NCI-H82 treated with DMSO at 0.1 percent for 48 hours (cell line): Measurements from ENCODE around the gene OTOA.
A peak's percentile ranks its signal among the peaks of the same experiment; 100 is the strongest.
"Not testable (repeated sequence)": the region's sequence is repeated elsewhere in the genome, so short reads cannot be mapped to it uniquely, and the experiment has no call there.

Source experiments
- DNase-seq: peaks from one replicate; lab custom pipeline; 2025; ENCODE audit not compliant: unreplicated experiment; lab: John Stamatoyannopoulos, UW

OTOA gene

DNA sequence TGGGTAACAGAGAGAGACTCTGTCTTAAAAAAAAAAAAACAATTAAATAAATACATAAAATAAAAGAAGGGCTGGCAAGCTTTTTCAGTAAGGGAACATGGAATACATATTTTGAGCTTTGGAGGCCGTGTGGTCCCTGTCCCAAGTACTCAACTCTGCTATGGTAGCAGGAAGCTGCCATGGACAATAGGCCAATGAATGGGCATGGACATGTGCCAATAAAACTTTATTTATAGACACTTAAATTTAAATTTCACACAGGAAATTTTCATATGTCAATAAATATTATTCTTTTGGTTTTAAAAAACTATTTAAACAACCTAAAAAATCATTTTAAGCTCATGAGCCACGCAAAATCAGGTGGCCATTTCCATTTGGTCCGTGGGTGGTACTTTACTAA lies 3.8 kb downstream of the OTOA start:
- DNase-seq, result no peak

DNA sequence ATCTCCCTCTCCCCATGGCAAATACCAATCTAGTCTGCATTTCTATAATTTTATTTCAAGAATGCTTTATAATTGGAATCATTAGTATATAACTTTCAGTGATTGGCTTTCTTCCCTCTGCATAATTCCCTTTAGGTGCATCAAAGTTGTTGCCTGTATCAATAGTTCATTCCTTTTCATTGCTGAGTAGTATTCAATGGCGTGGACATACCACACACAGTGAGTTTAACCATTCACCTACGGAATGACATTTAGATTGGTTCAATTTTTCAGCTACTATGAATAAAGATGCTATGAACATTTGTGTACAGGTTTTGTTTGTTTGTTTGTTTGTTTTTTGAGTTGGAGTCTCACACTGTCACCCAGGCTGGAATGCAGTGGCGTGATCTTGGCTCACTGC lies 9.7 kb downstream of the OTOA start:
- no peak for DNase-seq

DNA sequence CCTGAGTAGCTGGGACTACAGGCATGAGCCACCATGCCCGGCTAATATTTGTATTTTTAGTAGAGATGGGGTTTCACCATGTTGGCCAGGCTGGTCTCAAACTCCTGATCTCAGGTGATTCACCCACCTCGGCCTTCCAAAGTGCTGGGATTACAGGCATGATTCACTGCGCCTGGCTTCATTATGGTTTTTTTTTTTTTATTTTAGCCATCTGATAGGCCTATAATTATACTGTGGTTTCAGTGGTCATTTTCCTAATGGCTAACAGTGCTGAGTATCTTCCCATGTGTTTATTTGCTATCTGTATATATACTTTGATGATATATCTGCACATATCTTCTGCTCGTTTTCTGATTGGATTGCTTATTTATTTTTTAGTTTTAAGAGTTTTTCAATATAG lies 10.7 kb downstream of the OTOA start:
- DNase-seq, result not testable (repeated sequence)

DNA sequence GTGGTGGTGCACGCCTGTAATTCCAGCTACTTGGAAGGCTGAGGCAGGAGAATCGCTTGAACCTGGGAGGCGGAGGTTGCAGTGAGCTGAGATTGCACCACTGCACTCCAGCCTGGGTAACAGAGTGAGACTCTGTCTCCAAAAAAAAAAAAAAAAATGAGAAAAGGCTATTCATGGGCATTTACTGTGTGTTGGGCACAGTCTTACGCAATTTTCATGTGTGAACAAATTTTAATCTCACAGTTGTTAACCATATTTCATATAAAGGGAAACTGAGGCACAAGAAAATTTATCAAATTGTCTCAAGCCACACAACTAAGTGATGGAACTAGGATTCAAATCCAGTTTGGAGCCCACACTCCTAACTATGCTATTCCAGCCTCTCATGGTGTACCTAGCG lies 16.9 kb downstream of the OTOA start:
- not testable (repeated sequence) for DNase-seq

DNA sequence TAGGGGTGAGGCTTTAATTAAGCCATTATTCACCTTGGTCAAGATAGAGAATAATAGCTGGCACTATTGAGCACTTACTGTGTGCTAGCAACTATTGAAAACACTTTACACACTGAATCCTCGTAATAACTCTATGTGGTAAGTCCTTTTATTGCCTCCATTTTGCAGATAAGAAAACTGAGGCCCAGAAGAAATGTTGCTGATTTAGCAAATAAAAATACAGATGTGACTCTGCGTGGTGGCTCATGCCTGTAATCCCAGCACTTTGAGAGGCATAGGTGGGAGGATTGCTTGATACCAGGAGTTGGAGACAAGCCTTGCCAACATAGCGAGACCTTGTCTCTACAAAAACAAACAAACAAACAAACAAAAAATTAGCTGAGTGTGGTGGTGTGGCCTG lies 19.4 kb downstream of the OTOA start:
- DNase-seq, result no peak

DNA sequence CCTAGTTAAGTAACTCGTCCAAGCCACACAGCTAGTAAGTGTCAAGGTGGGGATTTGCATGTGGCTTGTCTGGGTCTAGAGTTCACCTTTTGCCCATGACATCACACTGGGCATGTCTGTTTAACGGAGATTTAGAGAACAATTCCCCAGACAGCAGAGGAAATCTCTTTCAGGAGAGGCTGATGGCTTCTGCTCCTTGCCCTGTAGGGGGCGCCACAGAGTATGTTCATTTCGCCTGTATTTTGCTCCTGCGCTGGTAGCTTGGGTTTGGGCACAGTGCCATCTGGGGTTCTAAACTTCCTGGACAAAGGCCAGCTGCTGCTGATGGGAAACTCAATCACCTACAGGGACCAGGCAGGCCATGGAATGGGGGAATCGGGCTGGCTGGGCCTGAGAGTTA lies 20.4 kb downstream of the OTOA start:
- no peak for DNase-seq

DNA sequence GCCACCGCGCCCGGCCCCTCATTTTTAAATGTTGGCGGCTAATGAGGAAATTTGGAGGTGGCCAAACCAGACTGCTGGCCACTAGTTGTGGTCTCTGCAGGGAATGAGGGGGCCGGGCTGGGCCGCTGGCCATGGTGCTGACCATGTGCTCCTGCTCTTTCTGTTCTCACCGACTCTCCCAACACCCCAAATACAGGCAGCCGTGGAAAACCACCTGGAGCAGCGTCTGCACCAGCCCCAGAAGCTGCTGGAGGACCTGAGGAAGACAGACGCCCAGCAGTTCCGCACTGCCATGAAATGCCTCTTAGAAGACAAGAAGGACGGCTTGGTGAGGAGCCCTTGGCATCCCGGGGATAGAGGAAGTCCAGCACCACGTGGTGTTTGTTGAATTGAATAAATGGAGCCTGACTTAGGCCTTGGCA lies 21.3 kb downstream of the OTOA start:
- DNase-seq, result no peak

DNA sequence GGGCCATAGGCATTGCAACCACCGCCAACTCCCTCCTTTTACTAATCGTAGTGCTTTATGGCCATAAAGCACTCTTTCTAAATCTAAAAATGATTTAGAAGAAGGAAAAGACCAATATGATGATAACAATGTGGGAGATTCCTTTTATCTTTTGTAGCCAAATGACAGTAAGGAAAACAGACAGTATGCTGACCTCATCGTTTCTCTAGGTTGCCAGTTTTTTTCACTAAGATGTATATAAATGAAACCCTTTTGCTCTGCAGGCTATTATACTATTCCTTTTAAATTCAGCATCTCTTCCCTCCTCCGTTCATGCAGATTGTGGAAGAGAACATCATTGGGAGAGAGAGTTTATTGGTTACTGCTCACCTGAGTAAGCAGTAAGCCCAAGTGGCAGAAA lies 25.3 kb downstream of the OTOA start:
- DNase-seq, result no peak

DNA sequence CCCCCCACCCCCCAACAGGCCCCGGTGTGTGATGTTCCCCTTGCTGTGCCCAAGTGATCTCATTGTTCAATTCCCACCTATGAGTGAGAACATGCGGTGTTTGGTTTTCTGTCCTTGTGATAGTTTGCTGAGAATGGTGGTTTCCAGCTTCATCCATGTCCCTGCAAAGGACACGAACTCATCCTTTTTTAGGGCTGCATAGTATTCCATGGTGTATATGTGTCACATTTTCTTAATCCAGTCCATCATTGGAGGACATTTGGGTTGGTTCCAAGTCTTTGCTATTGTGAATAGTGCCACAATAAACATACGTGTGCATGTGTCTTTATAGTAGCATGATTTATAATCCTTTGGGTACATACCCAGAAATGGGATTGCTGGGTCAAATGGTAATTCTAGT lies 27.2 kb downstream of the OTOA start:
- not testable (repeated sequence) for DNase-seq

DNA sequence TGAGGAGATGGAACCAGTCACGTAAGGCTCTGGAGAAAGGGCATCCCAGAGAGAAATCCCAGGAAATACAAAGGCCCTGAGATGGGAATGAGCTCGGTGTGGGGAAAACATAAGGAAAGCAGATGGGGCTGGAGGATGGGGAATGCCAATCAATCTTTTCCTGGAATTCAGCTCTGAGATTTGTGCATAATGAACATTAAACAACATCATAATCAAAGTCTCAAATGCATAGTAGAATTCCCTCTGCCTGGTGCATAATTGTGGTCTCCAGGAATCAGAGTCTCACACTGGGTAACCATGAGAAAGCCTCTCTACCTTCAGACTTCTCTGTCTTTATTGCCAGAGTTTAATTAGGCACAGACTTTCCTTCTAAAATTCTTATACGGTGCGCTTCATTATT lies 30.8 kb downstream of the OTOA start:
- DNase-seq, result no peak

DNA sequence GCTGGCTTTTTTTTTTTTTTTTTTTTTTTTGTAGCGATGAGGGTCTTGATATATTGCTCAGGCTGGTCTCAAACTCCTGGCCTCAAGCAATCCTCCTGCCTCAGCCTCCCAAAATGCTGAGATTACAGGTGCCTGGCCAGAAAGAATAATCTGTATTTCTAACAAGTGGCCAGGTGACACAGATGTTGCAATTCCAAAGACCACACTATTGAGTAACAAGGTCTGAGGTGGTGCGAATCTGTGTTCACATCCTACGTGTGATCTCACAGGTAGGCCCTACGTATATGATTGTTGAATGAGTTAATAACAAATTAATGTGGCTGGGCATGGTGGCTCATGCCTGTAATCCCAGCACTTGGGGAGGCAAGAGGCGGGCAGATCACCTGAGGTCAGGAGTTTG lies 33.3 kb downstream of the OTOA start:
- DNase-seq, result no peak

DNA sequence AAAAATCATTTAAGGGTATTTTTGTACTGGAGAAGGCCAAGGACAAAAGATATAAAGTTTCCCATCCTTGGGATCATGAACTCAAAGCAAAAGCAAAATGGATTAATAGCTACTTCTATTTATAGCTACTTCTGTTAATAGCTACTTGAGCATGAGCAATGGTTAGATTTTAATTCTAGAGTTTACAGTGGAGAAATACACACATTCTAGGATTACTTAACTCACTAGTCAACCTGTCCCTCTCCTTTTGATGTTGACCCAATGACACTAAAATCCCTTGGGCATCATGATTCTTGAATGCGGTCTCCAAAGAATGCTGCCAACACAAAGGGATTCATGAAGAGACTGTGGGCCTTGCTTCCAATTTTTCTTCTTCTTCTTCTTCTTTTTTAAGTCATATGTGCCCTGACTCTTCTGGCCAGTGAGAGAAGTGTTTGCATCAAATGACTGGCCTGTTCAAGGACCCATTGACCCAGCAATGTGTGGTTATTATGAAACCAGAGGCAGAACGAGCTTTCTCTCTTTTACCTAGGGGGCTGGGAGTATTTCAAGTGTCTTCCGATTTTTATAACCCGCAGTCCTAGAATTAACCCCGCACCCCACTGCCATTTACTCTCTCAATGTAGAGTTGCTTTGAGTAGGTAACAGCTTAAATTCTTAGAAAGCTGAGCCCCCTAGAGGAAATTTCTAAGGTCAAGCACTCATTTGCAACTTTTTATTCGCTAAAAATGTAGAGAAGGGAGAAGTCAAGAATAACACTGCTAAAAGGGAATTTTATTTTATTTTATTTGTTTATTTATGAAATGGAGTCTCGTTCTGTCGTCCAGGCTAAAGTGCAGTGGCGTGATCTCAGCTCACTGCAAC lies 34.6 kb downstream of the OTOA start:
- DNase-seq, result no peak

DNA sequence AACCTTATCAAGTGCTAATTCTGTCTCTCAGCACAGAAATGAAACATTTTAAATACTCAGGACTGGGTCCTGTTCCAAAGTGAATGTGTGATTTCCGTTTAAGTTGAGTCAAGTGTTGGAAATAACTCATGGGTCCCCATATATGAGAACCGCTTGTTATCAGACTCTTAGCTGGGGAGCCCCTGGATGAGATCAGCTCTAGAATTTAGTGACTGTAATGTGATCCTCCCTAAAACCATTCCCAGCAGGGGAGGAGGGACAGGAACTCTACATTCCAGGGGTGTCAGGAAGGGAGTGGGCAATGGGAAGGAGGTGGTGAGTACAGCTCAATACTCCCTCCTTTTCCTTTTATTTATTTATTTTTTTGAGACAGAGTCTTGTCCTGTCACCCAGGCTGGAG lies 37.5 kb downstream of the OTOA start:
- no peak for DNase-seq

DNA sequence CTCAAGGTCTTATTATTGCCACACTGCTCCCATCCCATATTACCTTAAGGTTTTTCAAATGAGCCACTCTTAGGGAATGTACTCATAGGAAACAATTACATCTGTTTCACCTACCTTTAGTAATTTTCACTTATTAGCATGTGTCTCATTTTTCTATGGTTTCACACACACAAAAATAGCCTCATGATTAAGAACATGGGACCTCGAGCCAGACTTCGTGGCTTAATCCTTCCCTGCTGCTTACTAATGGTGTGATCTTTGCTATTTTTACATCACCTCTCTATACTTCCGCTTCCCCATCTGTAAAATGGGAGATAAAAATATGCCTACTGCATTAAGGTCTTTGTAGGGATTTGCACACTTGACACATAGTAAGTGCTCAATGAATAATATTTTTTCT lies 38.5 kb downstream of the OTOA start:
- no peak for DNase-seq

DNA sequence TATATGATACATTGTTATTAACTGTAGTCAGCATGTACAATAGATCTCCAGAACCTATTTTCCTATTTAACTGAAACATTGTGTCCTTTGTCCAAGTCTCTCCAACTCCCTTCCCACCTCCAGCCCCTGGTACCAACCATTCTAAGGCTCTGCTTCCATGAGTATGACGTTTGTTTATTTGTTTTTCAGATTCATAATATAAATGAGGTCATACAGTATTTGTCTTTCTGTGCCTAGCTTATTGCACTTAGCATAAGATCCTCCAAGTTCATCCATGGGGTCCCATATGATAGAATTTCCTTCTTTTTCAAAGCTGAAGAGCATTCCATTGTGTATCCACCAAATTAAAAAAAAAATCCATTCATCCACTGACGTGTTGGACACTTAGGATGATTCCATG lies 39.4 kb downstream of the OTOA start:
- DNase-seq, result no peak

DNA sequence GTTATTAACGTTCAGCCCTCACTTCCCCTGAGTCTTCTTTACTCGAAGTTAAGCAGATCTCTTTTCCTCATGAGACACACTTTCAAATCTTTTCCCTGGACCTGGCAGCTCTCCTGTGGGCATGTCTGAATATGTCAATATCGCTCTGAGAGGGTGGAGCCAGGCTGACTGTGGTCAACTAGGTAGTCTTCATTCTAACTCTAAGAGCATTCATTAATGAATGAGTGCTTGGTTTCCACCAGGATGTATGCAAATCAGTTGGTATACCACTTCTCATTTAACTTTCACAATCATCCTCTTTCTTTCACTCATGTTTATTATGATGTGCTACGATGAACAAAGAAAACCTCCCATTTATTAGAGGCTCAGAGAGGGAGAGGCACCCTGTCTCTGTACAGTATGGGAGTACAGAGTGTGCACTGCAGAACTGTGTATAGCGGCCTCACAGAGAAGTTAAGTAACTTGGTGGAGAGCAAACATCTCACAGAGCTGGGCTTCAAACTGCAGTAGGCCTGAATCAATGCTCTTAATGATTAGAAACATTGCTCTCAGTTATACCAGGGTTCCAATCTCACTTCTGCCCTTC lies 39.9 kb downstream of the OTOA start:
- DNase-seq, result no peak

DNA sequence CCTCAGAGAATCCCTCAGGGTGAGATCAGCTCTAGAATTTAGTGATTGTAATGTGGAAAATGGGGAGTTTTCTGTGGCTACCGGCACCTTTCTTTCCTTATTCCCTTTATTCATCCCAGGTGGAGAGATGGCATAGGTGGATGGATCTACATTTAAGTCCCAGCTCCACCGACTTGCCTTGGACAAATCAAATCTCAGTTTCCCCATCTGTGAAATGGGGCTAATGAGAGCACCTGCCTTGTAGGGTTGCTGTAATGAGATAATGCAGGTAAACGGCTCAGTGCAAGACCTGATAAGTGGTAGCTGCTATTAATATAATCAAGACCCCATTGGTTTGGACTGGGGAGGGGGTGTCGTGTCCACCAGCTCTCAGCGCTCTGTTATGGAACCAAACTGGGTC lies 40.5 kb downstream of the OTOA start:
- no peak for DNase-seq

DNA sequence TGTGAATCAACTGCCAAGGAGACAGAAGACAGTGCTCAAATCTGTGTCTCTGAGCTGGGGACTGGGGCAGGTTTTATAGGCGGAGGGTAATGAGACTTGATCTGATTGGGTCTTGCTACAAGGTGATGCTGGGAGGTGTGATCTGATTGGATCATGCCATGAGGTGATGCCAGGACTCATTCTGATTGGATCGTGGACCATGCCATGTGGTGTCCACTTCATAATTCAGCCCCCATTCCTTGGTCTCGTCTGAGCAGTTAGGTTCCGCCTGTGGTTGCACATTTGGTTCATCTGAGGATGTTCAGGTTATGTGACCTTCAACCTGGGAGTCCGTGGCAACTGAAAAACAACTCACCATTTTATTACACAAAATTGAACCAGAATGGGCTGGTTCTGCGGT lies 41.0 kb downstream of the OTOA start:
- no peak for DNase-seq

DNA sequence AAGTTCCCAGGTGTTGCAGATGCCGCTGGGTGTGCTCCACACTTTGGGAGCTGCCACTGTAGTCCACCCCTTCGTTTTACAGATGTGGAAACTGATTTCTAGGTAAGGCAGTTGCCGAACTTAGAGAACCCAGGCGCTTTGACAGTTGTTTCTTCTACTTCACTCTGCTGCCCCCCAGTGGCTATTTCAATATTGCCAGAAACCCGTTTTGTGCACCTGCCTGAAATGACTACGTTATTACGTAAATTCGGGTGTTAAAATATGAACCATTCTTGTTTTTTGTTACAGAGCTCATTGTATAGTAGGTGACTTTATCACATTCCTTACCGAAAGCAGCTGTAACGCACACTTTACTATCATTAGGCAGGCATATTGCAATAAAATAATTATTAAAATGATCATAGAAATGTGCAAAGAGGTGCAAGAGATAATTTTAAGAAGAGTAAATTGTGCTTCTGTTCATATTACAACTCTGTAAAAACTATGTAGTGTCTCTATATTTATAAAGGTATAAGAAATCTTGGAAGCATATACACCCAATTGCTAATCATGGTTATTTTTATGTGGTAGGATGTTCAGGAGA lies 44.9 kb downstream of the OTOA start:
- DNase-seq, result peak; percentile 58

DNA sequence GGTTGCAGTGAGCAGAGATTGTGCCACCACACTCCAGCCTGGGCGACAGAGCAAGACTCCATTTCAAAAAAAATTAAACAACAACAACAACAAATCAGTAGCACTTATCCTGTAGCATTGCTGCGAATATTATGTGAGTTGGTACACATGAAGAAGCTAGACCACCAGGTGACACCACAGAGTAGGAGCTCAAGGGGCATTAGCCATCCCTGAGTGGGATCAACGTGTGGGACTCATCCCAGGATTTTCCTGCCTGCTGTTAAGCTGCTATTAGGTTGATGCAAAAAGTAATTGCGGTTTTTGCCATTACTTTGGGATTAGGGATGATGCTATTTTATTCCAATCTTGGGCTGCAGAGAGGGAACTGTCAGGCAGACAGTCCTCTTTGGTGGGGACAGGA lies 47.2 kb downstream of the OTOA start:
- peak; percentile 70 for DNase-seq

DNA sequence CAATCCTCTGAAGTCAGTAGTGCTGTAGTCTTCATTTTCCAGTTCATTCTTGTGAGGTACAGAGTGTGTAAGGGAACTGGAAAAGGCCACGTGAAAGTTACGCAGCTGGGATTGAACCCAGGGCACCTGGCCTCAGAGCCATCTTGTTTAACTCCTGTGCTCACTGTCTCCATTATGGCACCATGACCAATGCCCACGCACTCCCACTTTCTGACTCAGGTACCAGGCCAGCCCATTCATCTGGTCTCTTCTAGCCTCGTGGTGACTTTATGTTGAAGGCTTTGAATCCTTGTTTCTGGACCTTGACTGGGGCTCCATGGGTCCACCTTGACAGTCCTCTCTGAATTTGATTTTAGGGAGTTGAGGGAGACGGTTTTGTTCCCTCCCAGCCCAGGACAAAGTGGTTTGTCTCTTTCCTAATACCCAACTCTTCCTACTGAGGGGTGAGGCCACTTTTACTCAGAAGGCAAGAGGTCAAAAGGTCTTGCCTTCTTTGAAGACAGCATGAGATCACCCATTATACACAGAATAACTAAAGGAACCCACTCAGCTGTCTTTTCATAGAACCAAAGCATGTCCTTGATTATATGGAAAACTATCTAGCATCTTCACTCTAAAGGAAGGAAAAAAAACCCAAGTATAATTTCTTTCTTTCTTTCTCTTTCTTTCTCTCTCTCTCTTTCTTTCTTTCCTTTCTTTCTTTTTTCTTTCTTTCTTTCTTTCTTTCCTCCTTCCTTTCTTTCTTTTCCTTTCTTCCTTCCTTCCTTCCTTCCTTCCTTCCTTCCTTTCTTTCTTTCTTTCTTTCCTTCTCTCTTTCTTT lies 50.0 kb downstream of the OTOA start:
- DNase-seq, result no peak

DNA sequence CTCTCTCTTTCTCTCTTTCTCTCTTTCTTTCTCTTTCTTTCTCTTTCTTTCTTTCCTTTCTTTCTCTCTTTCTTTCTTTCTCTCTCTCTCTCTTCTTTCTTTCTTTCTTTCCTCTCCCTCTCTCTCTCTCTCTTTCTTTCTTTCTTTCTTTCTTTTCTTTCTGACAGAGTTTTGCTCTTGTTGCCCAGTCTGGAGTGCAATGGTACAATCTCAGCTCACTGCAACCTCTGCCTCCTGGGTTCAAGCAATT lies 50.5 kb downstream of the OTOA start:
- DNase-seq, result not testable (repeated sequence)
